DND-41 (cell line): ENCODE results near the gene EPS8L3.
"Not testable (repeated sequence)": the region's sequence is repeated elsewhere in the genome, so short reads cannot be mapped to it uniquely, and the experiment has no call there.

ENCODE experiments used
- ATAC-seq: fragments of 200-7000 bp; cut with Tn5 transposase; 3 replicates; pipeline ENCODE4 v1.9.1; 2021; ENCODE audit warnings: low read depth; ENCODE audit not compliant: insufficient read depth
- DNase-seq: peaks from one replicate; pipeline ENCODE4 v3.0.0-alpha.2; 2020
- H2AFZ ChIP-seq: 2 replicates; pipeline ENCODE4 v1.6.0; 2012; ENCODE audit warnings: low read depth, low read length
- H3K27ac ChIP-seq: 2 replicates; pipeline ENCODE4 v1.5.1; 2012; ENCODE audit warnings: low read length, inconsistent platforms
- H3K27me3 ChIP-seq: fragments of 200-600 bp; sonication (generic); 2 replicates; pipeline ENCODE4 v1.6.0; 2012; ENCODE audit warnings: low read length, mild to moderate bottlenecking, inconsistent platforms; ENCODE audit not compliant: insufficient read depth, poor library complexity
- H3K36me3 ChIP-seq: 2 replicates; pipeline ENCODE4 v1.5.1; 2012; ENCODE audit warnings: low read length, inconsistent platforms; ENCODE audit not compliant: insufficient read depth
- H3K4me1 ChIP-seq: 2 replicates; pipeline ENCODE4 v1.5.1; 2012; ENCODE audit warnings: mild to moderate bottlenecking, low read length; ENCODE audit not compliant: insufficient read depth
- H3K4me2 ChIP-seq: 2 replicates; pipeline ENCODE4 v1.6.0; 2012; ENCODE audit warnings: mild to moderate bottlenecking, moderate library complexity, low read length, inconsistent platforms; ENCODE audit not compliant: insufficient read depth
- H3K4me3 ChIP-seq, 2 experiments: fragments of 200-600 bp in 1 of 2; shearing (Covaris generic) in 1 of 2; 2 replicates each; pipeline ENCODE4 v1.5.1; 2012 to 2016; ENCODE audit warnings: inconsistent platforms in 2 of 2, low read length in 2 of 2, mild to moderate bottlenecking in 2 of 2, low read depth in 1 of 2, moderate library complexity in 1 of 2
- H3K79me2 ChIP-seq: 2 replicates; pipeline ENCODE4 v1.6.0; 2012; ENCODE audit warnings: low read length, inconsistent platforms; ENCODE audit not compliant: insufficient read depth
- H3K9ac ChIP-seq: 2 replicates; pipeline ENCODE4 v1.6.0; 2012; ENCODE audit warnings: low read depth, mild to moderate bottlenecking, inconsistent platforms, low read length, moderate library complexity
- H3K9me3 ChIP-seq: 2 replicates; pipeline ENCODE4 v1.5.1; 2012; ENCODE audit warnings: low read length, moderate library complexity, mild to moderate bottlenecking, inconsistent platforms; ENCODE audit not compliant: insufficient read depth, severe bottlenecking
- H4K20me1 ChIP-seq: 2 replicates; pipeline ENCODE4 v1.6.0; 2012; ENCODE audit warnings: low read length; ENCODE audit not compliant: insufficient read depth
- CTCF ChIP-seq: IDR thresholded peaks from 2 replicates; pipeline ENCODE4 v1.5.1; 2012; ENCODE audit warnings: borderline replicate concordance, low read length, moderate library complexity, mild to moderate bottlenecking; ENCODE audit not compliant: poor library complexity, severe bottlenecking; ENCODE audit errors: extremely low read depth
- EZH2 ChIP-seq: IDR thresholded peaks from 3 replicates; pipeline ENCODE4 v1.6.1; 2012; ENCODE audit warnings: borderline replicate concordance, low read depth, mild to moderate bottlenecking, moderate library complexity, low read length, inconsistent platforms; ENCODE audit not compliant: severe bottlenecking

EPS8L3 gene

DNA sequence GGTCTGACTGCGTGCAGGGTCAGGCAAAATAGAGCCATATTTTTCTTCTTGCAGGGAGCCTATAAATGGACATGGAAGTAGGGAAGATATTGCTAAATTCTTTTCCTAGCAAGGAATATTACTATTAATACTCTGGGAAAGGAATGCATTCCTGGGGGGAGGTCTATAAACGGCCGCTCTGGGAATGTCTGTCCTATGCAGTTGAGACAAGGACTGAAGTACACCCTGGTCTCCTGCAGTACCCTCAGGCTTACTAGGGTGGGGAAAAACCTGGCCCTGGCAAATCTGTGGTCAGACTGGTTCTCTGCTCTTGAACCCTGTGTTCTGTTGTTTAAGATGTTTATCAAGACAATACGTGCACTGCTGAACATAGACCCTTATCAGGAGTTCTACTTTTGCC lies 54.8 kb downstream of the EPS8L3 start:
- H3K27ac ChIP-seq, H3K9ac ChIP-seq, H3K4me1 ChIP-seq, H3K9me3 ChIP-seq, H2AFZ ChIP-seq, ATAC-seq, H3K27me3 ChIP-seq, H3K4me2 ChIP-seq, H3K4me3 ChIP-seq, H3K36me3 ChIP-seq, H4K20me1 ChIP-seq, H3K79me2 ChIP-seq: not testable (repeated sequence)
- DNase-seq: peak; percentile 23

GRCh38 chr1:109705411-109705810 lies 58.3 kb downstream of the EPS8L3 start:
- no peaks in the 10 kb centered on the region for H3K27me3 ChIP-seq
- no peak overlapping the region for H2AFZ ChIP-seq
- no peak for ATAC-seq
- TF ChIP-seq CTCF (no peak), EZH2 (no peak)
- H3K79me2 ChIP-seq: no peaks in the 10 kb centered on the region
- no peak overlapping the region for H3K4me2 ChIP-seq
- H3K27ac ChIP-seq: no peak overlapping the region
- H3K36me3 ChIP-seq: no peaks in the 10 kb centered on the region
- no peaks in the 10 kb centered on the region for H4K20me1 ChIP-seq
- H3K4me3 ChIP-seq: no peak overlapping the region
- DNase-seq: no peak
- H3K9ac ChIP-seq: no peak overlapping the region
- H3K9me3 ChIP-seq: peaks cover 4% of the 10 kb centered on the region
- H3K4me1 ChIP-seq: no peaks in the 10 kb centered on the region

GRCh38 chr1:109704173-109704572 lies 59.5 kb downstream of the EPS8L3 start:
- Histone ChIP-seq H3K4me3 (no peak overlapping the region), H3K79me2 (no peaks in the 10 kb centered on the region), H3K27me3 (no peaks in the 10 kb centered on the region), H3K9ac (no peak overlapping the region), H3K36me3 (no peaks in the 10 kb centered on the region), H2AFZ (no peak overlapping the region), H4K20me1 (no peaks in the 10 kb centered on the region), H3K27ac (no peak overlapping the region), H3K4me2 (no peak overlapping the region), H3K9me3 (peaks cover 4% of the 10 kb centered on the region), H3K4me1 (no peaks in the 10 kb centered on the region)
- DNase-seq (no peak), ATAC-seq (no peak)
- no peak for TF ChIP-seq EZH2
- no peak for TF ChIP-seq CTCF

- H3K4me1 ChIP-seq, H2AFZ ChIP-seq, H3K9me3 ChIP-seq, H3K36me3 ChIP-seq, H3K4me3 ChIP-seq, H3K9ac ChIP-seq, ATAC-seq, H3K79me2 ChIP-seq, H3K4me2 ChIP-seq, H3K27ac ChIP-seq, H4K20me1 ChIP-seq, DNase-seq, H3K27me3 ChIP-seq: not testable (repeated sequence)
Measured at GRCh38 chr1:109702940-109703339, 60.8 kb downstream of the EPS8L3 start.
